Transverse colon (tissue), 3 donors: Measurements from ENCODE around the gene OR1I1.

ENCODE experiments used
- POLR2A ChIP-seq: fragments of 450-650 bp; IDR thresholded peaks from one replicate; pipeline ENCODE4 v1.6.1; 2016; ENCODE audit warnings: antibody characterized with exemption, mild to moderate bottlenecking, moderate library complexity
- TF ChIP-seq, protein P1 (sequence below), 5 experiments: fragments of 200-600 bp in 3 of 5; fragments of 450-650 bp in 2 of 5; sonication (generic) in 3 of 5; IDR thresholded peaks; 1 replicate in 2 of 5; 2 replicates in 3 of 5; pipeline ENCODE4 v1.5.1; 2016 to 2017; ENCODE audit warnings: antibody characterized with exemption in 5 of 5, inconsistent platforms in 3 of 5, mild to moderate bottlenecking in 2 of 5, moderate library complexity in 1 of 5

DNA sequence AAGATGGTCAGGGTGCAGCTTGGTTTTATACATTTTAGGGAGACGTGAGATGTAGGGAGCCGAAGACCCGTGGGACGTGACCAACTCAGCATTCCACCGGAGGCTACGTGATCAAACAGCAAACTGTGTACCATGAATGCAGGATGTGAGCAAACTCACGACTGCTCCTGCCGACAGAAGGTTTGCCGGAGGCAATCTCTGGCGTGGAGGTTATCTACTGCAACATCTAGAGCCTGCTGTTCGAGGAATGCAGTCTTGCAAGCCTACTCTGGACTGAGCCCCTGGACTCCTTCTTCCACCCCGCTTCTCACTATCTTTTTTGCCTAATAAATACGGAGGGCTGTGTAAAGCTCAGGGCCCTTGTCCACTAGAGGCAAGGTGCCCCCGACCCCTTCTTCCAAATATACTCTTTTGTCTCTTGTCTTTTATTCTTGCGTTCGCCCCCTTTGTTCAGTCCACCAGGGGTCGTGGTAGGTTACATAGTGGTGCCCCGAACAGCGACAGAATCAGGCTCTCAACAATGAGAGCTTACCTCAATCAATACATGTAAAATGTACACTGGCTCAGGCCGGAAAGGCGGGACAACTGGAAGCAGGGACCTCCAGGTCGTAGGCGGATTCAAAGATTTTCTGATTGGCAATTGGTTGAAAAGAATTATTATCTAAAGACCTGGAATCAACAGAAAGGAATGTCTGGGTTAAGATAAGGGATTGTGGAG, 8.9 kb upstream of the OR1I1 start:
- TF ChIP-seq, protein P1, sequence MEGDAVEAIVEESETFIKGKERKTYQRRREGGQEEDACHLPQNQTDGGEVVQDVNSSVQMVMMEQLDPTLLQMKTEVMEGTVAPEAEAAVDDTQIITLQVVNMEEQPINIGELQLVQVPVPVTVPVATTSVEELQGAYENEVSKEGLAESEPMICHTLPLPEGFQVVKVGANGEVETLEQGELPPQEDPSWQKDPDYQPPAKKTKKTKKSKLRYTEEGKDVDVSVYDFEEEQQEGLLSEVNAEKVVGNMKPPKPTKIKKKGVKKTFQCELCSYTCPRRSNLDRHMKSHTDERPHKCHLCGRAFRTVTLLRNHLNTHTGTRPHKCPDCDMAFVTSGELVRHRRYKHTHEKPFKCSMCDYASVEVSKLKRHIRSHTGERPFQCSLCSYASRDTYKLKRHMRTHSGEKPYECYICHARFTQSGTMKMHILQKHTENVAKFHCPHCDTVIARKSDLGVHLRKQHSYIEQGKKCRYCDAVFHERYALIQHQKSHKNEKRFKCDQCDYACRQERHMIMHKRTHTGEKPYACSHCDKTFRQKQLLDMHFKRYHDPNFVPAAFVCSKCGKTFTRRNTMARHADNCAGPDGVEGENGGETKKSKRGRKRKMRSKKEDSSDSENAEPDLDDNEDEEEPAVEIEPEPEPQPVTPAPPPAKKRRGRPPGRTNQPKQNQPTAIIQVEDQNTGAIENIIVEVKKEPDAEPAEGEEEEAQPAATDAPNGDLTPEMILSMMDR (IDR thresholded peaks at IDR 0.05), result no peak
- TF ChIP-seq POLR2A, result no peak
